Breast epithelium (tissue), 3 donors: Measurements from ENCODE around the gene ZBTB49.

Source experiments
- CTCF ChIP-seq, 3 donors: fragments of 450-650 bp; IDR thresholded peaks; one replicate each; pipeline ENCODE4 v1.5.1; 2016 to 2017; ENCODE audit warnings: antibody characterized with exemption in 3 of 3, mild to moderate bottlenecking in 3 of 3, moderate library complexity in 3 of 3
- POLR2A ChIP-seq: fragments of 450-650 bp; IDR thresholded peaks from one replicate; pipeline ENCODE4 v1.6.1; 2016; ENCODE audit warnings: antibody characterized with exemption, mild to moderate bottlenecking, moderate library complexity
- POLR2AphosphoS5 ChIP-seq, 3 donors: sonication (generic); formaldehyde crosslinking; IDR thresholded peaks; one replicate each; pipeline ENCODE4 v1.6.1; 2017; ENCODE audit warnings: antibody characterized with exemption in 3 of 3

- TF ChIP-seq CTCF (IDR thresholded peaks at IDR 0.05) (no peak), POLR2A (no peak), POLR2AphosphoS5 (IDR thresholded peaks at IDR 0.05) (no peak)
Measured at GRCh38 chr4:4356106-4357041, 66.3 kb downstream of the ZBTB49 start.
